Liver (tissue), 9 donors: Measurements from ENCODE around the gene RELT. TPM values are rescaled to one million over a fixed set of nuclear protein-coding genes. Genes with fewer than 3 reads are reported as not detected.

Experiments
- DNase-seq: peaks from one replicate; pipeline ENCODE4 v3.0.0-alpha.2; 2017; ENCODE audit warnings: low spot score
- H3K27ac ChIP-seq, 2 donors: one replicate each; pipeline ENCODE4 v1.7.0; 2013; ENCODE audit warnings: inconsistent platforms in 2 of 2, low read length in 2 of 2, control low read depth in 1 of 2, low read depth in 1 of 2, mild to moderate bottlenecking in 1 of 2
- H3K27me3 ChIP-seq, 4 donors: one replicate each; pipeline versions ENCODE4 v1.6.1 to v1.7.0; 2013; ENCODE audit warnings: low read length in 3 of 4, inconsistent platforms in 1 of 4, mild to moderate bottlenecking in 1 of 4, moderate library complexity in 1 of 4; ENCODE audit not compliant: control insufficient read depth in 4 of 4, insufficient read depth in 4 of 4
- H3K36me3 ChIP-seq, 4 donors: one replicate each; pipeline versions ENCODE4 v1.6.1 to v1.7.0; 2013; ENCODE audit warnings: low read length in 3 of 4, mild to moderate bottlenecking in 3 of 4, low read depth in 1 of 4, moderate library complexity in 1 of 4; ENCODE audit not compliant: control insufficient read depth in 4 of 4, insufficient read depth in 3 of 4
- H3K4me1 ChIP-seq, 4 donors: one replicate each; pipeline versions ENCODE4 v1.6.1 to v1.7.0; 2013; ENCODE audit warnings: low read length in 3 of 4, mild to moderate bottlenecking in 3 of 4, moderate library complexity in 1 of 4; ENCODE audit not compliant: control insufficient read depth in 4 of 4, insufficient read depth in 4 of 4
- H3K4me3 ChIP-seq, 3 donors: one replicate each; pipeline versions ENCODE4 v1.6.1 to v1.7.0; 2013; ENCODE audit warnings: low read length in 3 of 3, control low read depth in 1 of 3, low read depth in 1 of 3, mild to moderate bottlenecking in 1 of 3
- H3K9ac ChIP-seq, 2 donors: one replicate each; pipeline ENCODE4 v1.7.0; 2013; ENCODE audit warnings: low read length in 2 of 2, mild to moderate bottlenecking in 2 of 2, moderate library complexity in 2 of 2, control low read depth in 1 of 2, low read depth in 1 of 2
- H3K9me3 ChIP-seq, 4 donors: one replicate each; pipeline versions ENCODE4 v1.6.1 to v1.7.0; 2013; ENCODE audit warnings: low read length in 3 of 4; ENCODE audit not compliant: control insufficient read depth in 4 of 4
- EGR1 ChIP-seq, 2 donors: IDR thresholded peaks; 2 replicates each; pipeline ENCODE4 v1.6.1; 2016 to 2018; ENCODE audit warnings: antibody characterized with exemption in 2 of 2, low read depth in 2 of 2
- FOXA1 ChIP-seq: IDR thresholded peaks from 2 replicates; pipeline ENCODE4 v1.6.1; 2016; ENCODE audit warnings: antibody characterized with exemption
- FOXA2 ChIP-seq: IDR thresholded peaks from 2 replicates; pipeline ENCODE4 v1.6.1; 2016; ENCODE audit warnings: antibody characterized with exemption
- GABPA ChIP-seq, 2 donors: IDR thresholded peaks in 1 of 2; conservative IDR thresholded peaks in 1 of 2; 2 replicates each; pipeline ENCODE4 v1.6.1; 2016; ENCODE audit warnings: antibody characterized with exemption in 2 of 2, mild to moderate bottlenecking in 1 of 2, moderate library complexity in 1 of 2
- HNF4A ChIP-seq, 2 donors: conservative IDR thresholded peaks; 2 replicates each; pipeline ENCODE4 v1.6.1; 2016; ENCODE audit warnings: antibody characterized with exemption in 2 of 2, mild to moderate bottlenecking in 2 of 2
- HNF4G ChIP-seq: IDR thresholded peaks from 2 replicates; pipeline ENCODE4 v1.6.1; 2016; ENCODE audit warnings: antibody characterized with exemption
- JUND ChIP-seq, 2 donors: IDR thresholded peaks; 2 replicates each; pipeline ENCODE4 v1.6.1; 2016; ENCODE audit warnings: antibody characterized with exemption in 2 of 2
- NR2F2 ChIP-seq: IDR thresholded peaks from 2 replicates; pipeline ENCODE4 v1.6.1; 2016; ENCODE audit warnings: antibody characterized with exemption
- RXRA ChIP-seq, 2 donors: IDR thresholded peaks; 2 replicates each; pipeline ENCODE4 v1.6.1; 2017 to 2018; ENCODE audit warnings: antibody characterized with exemption in 2 of 2, mild to moderate bottlenecking in 1 of 2
- SP1 ChIP-seq: IDR thresholded peaks from 2 replicates; pipeline ENCODE4 v1.6.1; 2018; ENCODE audit warnings: antibody characterized with exemption, mild to moderate bottlenecking
- TAF1 ChIP-seq: conservative IDR thresholded peaks from 2 replicates; pipeline ENCODE4 v1.6.1; 2016; ENCODE audit warnings: antibody characterized with exemption, mild to moderate bottlenecking
- YY1 ChIP-seq: IDR thresholded peaks from 2 replicates; pipeline ENCODE4 v1.6.1; 2016; ENCODE audit warnings: antibody characterized with exemption, mild to moderate bottlenecking
- WGBS: extraction: QIAGEN DNeasy Blood & Tissue Kit; methylation state at CpG from one replicate; pipeline ENCODE4 v1.1.7; 2013; 5-methylcytosine and 5-hydroxymethylcytosine counted together
- polyA plus RNA-seq, 2 donors: library from polyadenylated mRNA; stranded (reverse) in 1 of 2; unstranded in 1 of 2; fragments of 200-250 nt in 1 of 2; fragments of >200 nt in 1 of 2; fragmentation: Nextera tagmentation in 1 of 2; extraction: Ambion mirVana in 1 of 2; gene quantifications; one replicate each; pipeline versions ENCODE4 v1.2.1 to v1.2.3, GENCODE V29; 2013 to 2015
- total RNA-seq, 2 donors: library from RNA; depleted of rRNA; stranded (reverse); fragments of >200 nt; gene quantifications; one replicate each; pipeline ENCODE4 v1.2.3, GENCODE V29; 2014
- TF ChIP-seq, protein P1 (sequence below): fragments of 150-350 bp; IDR thresholded peaks from 2 replicates; pipeline ENCODE4 v1.5.1; 2017; ENCODE audit warnings: improper control_type of control experiment, low read depth, low read length; ENCODE audit not compliant: missing input control
- TF ChIP-seq, protein P2 (sequence below): IDR thresholded peaks from 2 replicates; pipeline ENCODE4 v1.6.1; 2016; ENCODE audit warnings: antibody characterized with exemption
- TF ChIP-seq, protein P3 (sequence below): IDR thresholded peaks from 2 replicates; pipeline ENCODE4 v1.6.1; 2016; ENCODE audit warnings: antibody characterized with exemption
- TF ChIP-seq, protein P4 (sequence below): IDR thresholded peaks from 2 replicates; pipeline ENCODE4 v1.6.1; 2016; ENCODE audit warnings: antibody characterized with exemption
- TF ChIP-seq, protein P5 (sequence below): IDR thresholded peaks from 2 replicates; pipeline ENCODE4 v1.6.1; 2016; ENCODE audit warnings: antibody characterized with exemption, mild to moderate bottlenecking
- donor health status: healthy.
- donor health status: healthy.
- donor health status: healthy.
- donor health status: healthy.
- donor health status: healthy.

Gene RELT
- total and polyA plus RNA-seq, 4 donors = 0.21 to 8.0 (median 2.3) TPM

DNA sequence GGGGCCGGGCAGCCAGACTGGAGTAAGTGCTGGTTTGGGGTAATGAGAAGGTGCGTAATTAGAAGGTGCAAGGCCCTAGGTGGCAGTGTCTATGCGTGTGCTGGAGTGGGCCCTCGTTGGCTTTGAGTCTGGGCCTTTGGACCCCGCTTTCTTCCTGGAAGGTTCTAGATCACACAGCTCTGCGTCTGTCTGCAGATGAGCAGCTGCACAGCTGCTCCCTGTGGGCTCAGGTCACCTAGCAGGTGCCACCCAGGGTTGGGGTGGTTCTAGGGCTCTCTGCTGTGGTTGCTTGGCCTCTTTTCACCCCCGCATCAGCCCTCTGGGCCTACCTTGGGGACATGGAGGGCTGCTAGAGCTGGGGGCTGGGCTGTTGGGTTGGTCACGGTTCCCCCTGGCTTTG is 10.3 kb downstream of the RELT start:
- no peak for DNase-seq
- H3K9ac ChIP-seq = no peak overlapping the region
- TF ChIP-seq RXRA (IDR thresholded peaks at IDR 0.05) (no peak), SP1 (no peak), JUND (IDR thresholded peaks at IDR 0.05) (no peak), FOXA2 (no peak), HNF4A (conservative IDR thresholded peaks at IDR 0.05) (no peak), EGR1 (IDR thresholded peaks at IDR 0.05; ENCODE audit: low read depth in 2 of 2) (no peak), TAF1 (no peak), HNF4G (no peak), FOXA1 (no peak), NR2F2 (no peak), YY1 (no peak), GABPA (IDR thresholded peaks at IDR 0.05 in 1 of 2, conservative IDR thresholded peaks at IDR 0.05 in 1 of 2) (no peak)
- TF ChIP-seq, protein P1, sequence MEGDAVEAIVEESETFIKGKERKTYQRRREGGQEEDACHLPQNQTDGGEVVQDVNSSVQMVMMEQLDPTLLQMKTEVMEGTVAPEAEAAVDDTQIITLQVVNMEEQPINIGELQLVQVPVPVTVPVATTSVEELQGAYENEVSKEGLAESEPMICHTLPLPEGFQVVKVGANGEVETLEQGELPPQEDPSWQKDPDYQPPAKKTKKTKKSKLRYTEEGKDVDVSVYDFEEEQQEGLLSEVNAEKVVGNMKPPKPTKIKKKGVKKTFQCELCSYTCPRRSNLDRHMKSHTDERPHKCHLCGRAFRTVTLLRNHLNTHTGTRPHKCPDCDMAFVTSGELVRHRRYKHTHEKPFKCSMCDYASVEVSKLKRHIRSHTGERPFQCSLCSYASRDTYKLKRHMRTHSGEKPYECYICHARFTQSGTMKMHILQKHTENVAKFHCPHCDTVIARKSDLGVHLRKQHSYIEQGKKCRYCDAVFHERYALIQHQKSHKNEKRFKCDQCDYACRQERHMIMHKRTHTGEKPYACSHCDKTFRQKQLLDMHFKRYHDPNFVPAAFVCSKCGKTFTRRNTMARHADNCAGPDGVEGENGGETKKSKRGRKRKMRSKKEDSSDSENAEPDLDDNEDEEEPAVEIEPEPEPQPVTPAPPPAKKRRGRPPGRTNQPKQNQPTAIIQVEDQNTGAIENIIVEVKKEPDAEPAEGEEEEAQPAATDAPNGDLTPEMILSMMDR = no peak
- TF ChIP-seq, protein P2, sequence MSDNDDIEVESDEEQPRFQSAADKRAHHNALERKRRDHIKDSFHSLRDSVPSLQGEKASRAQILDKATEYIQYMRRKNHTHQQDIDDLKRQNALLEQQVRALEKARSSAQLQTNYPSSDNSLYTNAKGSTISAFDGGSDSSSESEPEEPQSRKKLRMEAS = no peak
- TF ChIP-seq, protein P3, sequence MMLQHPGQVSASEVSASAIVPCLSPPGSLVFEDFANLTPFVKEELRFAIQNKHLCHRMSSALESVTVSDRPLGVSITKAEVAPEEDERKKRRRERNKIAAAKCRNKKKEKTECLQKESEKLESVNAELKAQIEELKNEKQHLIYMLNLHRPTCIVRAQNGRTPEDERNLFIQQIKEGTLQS = no peak
- TF ChIP-seq, protein P4, sequence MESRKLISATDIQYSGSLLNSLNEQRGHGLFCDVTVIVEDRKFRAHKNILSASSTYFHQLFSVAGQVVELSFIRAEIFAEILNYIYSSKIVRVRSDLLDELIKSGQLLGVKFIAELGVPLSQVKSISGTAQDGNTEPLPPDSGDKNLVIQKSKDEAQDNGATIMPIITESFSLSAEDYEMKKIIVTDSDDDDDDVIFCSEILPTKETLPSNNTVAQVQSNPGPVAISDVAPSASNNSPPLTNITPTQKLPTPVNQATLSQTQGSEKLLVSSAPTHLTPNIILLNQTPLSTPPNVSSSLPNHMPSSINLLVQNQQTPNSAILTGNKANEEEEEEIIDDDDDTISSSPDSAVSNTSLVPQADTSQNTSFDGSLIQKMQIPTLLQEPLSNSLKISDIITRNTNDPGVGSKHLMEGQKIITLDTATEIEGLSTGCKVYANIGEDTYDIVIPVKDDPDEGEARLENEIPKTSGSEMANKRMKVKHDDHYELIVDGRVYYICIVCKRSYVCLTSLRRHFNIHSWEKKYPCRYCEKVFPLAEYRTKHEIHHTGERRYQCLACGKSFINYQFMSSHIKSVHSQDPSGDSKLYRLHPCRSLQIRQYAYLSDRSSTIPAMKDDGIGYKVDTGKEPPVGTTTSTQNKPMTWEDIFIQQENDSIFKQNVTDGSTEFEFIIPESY = no peak
- TF ChIP-seq, protein P5, sequence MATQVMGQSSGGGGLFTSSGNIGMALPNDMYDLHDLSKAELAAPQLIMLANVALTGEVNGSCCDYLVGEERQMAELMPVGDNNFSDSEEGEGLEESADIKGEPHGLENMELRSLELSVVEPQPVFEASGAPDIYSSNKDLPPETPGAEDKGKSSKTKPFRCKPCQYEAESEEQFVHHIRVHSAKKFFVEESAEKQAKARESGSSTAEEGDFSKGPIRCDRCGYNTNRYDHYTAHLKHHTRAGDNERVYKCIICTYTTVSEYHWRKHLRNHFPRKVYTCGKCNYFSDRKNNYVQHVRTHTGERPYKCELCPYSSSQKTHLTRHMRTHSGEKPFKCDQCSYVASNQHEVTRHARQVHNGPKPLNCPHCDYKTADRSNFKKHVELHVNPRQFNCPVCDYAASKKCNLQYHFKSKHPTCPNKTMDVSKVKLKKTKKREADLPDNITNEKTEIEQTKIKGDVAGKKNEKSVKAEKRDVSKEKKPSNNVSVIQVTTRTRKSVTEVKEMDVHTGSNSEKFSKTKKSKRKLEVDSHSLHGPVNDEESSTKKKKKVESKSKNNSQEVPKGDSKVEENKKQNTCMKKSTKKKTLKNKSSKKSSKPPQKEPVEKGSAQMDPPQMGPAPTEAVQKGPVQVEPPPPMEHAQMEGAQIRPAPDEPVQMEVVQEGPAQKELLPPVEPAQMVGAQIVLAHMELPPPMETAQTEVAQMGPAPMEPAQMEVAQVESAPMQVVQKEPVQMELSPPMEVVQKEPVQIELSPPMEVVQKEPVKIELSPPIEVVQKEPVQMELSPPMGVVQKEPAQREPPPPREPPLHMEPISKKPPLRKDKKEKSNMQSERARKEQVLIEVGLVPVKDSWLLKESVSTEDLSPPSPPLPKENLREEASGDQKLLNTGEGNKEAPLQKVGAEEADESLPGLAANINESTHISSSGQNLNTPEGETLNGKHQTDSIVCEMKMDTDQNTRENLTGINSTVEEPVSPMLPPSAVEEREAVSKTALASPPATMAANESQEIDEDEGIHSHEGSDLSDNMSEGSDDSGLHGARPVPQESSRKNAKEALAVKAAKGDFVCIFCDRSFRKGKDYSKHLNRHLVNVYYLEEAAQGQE = no peak
- H3K9me3 ChIP-seq = no peaks in the 10 kb centered on the region
- 96% methylated on average over 8 of the region's 8 CpGs for WGBS
- H3K36me3 ChIP-seq = no peaks in the 10 kb centered on the region
- H3K4me1 ChIP-seq = peaks cover 0 to 20% (median 0%) of the 10 kb centered on the region in 4 donors
- no peak overlapping the region for H3K4me3 ChIP-seq
- H3K27me3 ChIP-seq = no peaks in the 10 kb centered on the region
- peak overlapping the region in 1 of 2 donors; percentile 48 for H3K27ac ChIP-seq
